Measurements from ENCODE around the gene ELF2.

Gene ELF2

GRCh38 chr4:139085141-139085540 lies 91.9 kb downstream of the ELF2 start:
- Histone ChIP-seq H3K27ac (ENCODE audit: extremely low read depth, low read depth, low read length) (peak overlapping the region; percentile 91; the same call in 1 of the 2 replicates), H3K4me3 (ENCODE audit: low read depth, low read length) (peak overlapping the region; percentile 85; the same call in 1 of the 2 replicates), H3K4me1 (ENCODE audit: control insufficient read depth, insufficient read depth, low read length) (no peaks in the 10 kb centered on the region; the same call in 1 of the 2 replicates), H3K9me3 (ENCODE audit: control insufficient read depth, insufficient read depth, low read depth, low read length) (no peaks in the 10 kb centered on the region), H3K36me3 (ENCODE audit: control insufficient read depth in 2 of 2, insufficient read depth in 1 of 2, low read length in 2 of 2) (no peaks in the 10 kb centered on the region)
- CTCF ChIA-PET = interaction anchor here (0.5 to 1.9 kb wide), 5 partner anchors 13 to 218 kb away, joined by 3 to 11 read pairs (median 4); no protein-coding TSS in a partner anchor
- POLR2A ChIA-PET = interaction anchor here (0.6 kb wide), 1 partner anchor 68 kb away, joined by 3 read pairs; no protein-coding TSS in a partner anchor
- 0 out of 2 replicates have a peak, but pooled peaks have one; percentile 4 for TF ChIP-seq ZNF654 (tag by site-specific recombination; IDR thresholded peaks at IDR 0.05; ENCODE audit: low read depth)
- no peak for TF ChIP-seq FEZF1 (tag by site-specific recombination; IDR thresholded peaks at IDR 0.05)

GRCh38 chr4:139084804-139085093 lies 92.3 kb downstream of the ELF2 start:
- CTCF ChIA-PET = interaction anchor here (0.7 kb wide), 1 partner anchor 150 kb away, joined by 4 read pairs; no protein-coding TSS in a partner anchor

GRCh38 chr4:139083956-139084803 lies 92.8 kb downstream of the ELF2 start:
- ChIA-PET POLR2A (interaction anchor here (0.7 kb wide), 1 partner anchor 93 kb away, joined by 3 read pairs; the partner anchor contains the start of gene ELF2), CTCF (interaction anchor here (0.7 kb wide), 1 partner anchor 151 kb away, joined by 4 read pairs; no protein-coding TSS in a partner anchor)
- H3K4me1 ChIP-seq (ENCODE audit: control insufficient read depth, insufficient read depth, low read length) = no peaks in the 10 kb centered on the region; the same call in 1 of the 2 replicates
- H3K36me3 ChIP-seq (ENCODE audit: control insufficient read depth in 2 of 2, insufficient read depth in 1 of 2, low read length in 2 of 2) = no peaks in the 10 kb centered on the region
- H3K9me3 ChIP-seq (ENCODE audit: control insufficient read depth, insufficient read depth, low read depth, low read length) = no peaks in the 10 kb centered on the region
- H3K4me3 ChIP-seq (ENCODE audit: low read depth, low read length) = peak overlapping the region; percentile 85
- H3K27ac ChIP-seq (ENCODE audit: extremely low read depth, low read depth, low read length) = peak overlapping the region; percentile 91
- TF ChIP-seq ZNF311 (tag by site-specific recombination; IDR thresholded peaks at IDR 0.05; ENCODE audit: borderline replicate concordance) (no peak), CTCF (tag by site-specific recombination; IDR thresholded peaks at IDR 0.05) (peak; percentile 10; the same call in 1 of the 2 replicates), ZNF843 (tag by site-specific recombination; IDR thresholded peaks at IDR 0.05) (0 out of 2 replicates have a peak, but pooled peaks have one; percentile 14), ZNF518A (tag by site-specific recombination; conservative IDR thresholded peaks at IDR 0.05; ENCODE audit: low read depth) (no peak), ZNF513 (tag by site-specific recombination; IDR thresholded peaks at IDR 0.05) (no peak), GLIS1 (tag by site-specific recombination; IDR thresholded peaks at IDR 0.05) (peak; percentile 57), ZNF140 (tag by site-specific recombination; IDR thresholded peaks at IDR 0.05) (no peak), ZIC2 (tag by site-specific recombination; IDR thresholded peaks at IDR 0.05) (peak; percentile 50), ZNF76 (tag by site-specific recombination; IDR thresholded peaks at IDR 0.05; ENCODE audit: borderline replicate concordance, low read depth) (peak; percentile 73), ZSCAN16 (tag by site-specific recombination; IDR thresholded peaks at IDR 0.05) (0 out of 2 replicates have a peak, but pooled peaks have one; percentile 14), ZNF596 (tag by site-specific recombination; IDR thresholded peaks at IDR 0.05) (0 out of 2 replicates have a peak, but pooled peaks have one; percentile 37), ZNF324 (tag by site-specific recombination; IDR thresholded peaks at IDR 0.05) (no peak), ZNF146 (tag by site-specific recombination; IDR thresholded peaks at IDR 0.05) (no peak; the same call in 1 of the 2 replicates), IKZF3 (tag by site-specific recombination; IDR thresholded peaks at IDR 0.05) (peak; percentile 66; the same call in 1 of the 2 replicates)

More at GRCh38 chr4:139084804-139085093, 92.3 kb downstream of the ELF2 start:
- Histone ChIP-seq H3K27ac (ENCODE audit: extremely low read depth, low read depth, low read length) (peak overlapping the region; percentile 91), H3K4me3 (ENCODE audit: low read depth, low read length) (peak overlapping the region; percentile 85), H3K4me1 (ENCODE audit: control insufficient read depth, insufficient read depth, low read length) (no peaks in the 10 kb centered on the region; the same call in 1 of the 2 replicates), H3K9me3 (ENCODE audit: control insufficient read depth, insufficient read depth, low read depth, low read length) (no peaks in the 10 kb centered on the region), H3K36me3 (ENCODE audit: control insufficient read depth in 2 of 2, insufficient read depth in 1 of 2, low read length in 2 of 2) (no peaks in the 10 kb centered on the region)
- TF ChIP-seq ZNF692 (tag by site-specific recombination; IDR thresholded peaks at IDR 0.05) (no peak), ZNF140 (tag by site-specific recombination; IDR thresholded peaks at IDR 0.05) (no peak), ZNF239 (tag by site-specific recombination; IDR thresholded peaks at IDR 0.05) (no peak), ZNF571 (tag by site-specific recombination; IDR thresholded peaks at IDR 0.05) (no peak)
- POLR2A ChIA-PET = no interaction called here
